Superior temporal gyrus (tissue), 1 donor: ENCODE measurements around the gene TMEM108.

ENCODE experiments used
- DNase-seq: peaks from one replicate; pipeline ENCODE4 v3.0.0-alpha.2; 2016; ENCODE audit errors: extremely low spot score

TMEM108 gene

DNA sequence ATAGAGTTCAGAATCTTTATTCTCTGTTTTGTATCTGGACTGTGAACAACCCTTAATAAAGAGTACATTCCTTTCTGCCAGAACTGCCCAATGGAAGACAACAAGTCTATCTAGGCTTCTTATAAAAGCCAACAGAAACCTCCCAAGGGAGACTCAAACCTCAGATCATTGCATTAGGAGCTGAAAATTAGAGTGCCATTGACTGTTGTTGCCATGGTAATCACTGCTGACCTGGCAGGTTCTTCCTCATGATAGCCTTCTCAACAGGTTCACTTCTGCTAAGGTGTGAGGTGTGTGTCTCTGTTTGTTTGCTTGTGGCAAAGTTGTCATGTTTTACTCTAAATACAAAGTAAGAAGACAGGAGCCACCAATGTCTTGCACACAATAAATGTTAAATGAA, 79.2 kb downstream of the TMEM108 start:
- no peak for DNase-seq

DNA sequence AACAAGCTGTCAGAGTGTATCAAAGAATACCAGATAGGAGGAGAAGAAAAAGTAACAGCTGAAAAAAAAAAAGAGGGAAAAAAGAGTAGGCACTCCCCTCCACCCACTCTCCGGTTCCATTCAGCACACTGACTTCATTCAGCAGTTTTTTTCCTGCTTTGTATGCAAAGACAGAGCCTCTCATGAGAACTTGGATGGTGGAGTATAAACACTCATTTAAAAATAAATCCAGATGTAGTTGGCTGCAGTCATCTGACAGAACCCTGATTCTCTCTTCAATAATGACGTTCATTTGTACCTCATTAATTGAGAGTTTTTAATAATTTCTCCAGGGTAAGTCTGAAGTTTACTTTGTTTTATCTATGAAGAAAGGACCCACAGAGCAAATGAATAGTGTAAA, 81.0 kb downstream of the TMEM108 start:
- peak; percentile 68 for DNase-seq

DNA sequence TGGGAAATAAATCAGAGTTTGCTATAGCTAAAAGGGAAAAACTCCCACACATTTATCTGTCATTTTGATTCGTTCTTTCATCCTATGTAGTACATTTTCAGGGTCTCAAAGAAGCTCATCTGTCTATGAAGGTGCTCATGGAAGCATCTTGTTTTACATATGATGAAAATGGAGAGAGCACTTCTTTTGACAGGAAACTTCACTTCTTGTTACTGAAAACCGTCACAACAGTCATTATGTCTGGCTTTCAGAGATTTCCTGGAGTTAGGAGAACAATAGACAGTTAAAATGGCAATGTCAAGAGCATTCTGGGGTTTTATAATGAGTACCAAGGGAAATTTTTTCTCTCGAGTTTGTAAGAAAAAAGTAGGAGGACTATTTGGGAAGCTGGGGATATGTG, 83.3 kb downstream of the TMEM108 start:
- no peak for DNase-seq

DNA sequence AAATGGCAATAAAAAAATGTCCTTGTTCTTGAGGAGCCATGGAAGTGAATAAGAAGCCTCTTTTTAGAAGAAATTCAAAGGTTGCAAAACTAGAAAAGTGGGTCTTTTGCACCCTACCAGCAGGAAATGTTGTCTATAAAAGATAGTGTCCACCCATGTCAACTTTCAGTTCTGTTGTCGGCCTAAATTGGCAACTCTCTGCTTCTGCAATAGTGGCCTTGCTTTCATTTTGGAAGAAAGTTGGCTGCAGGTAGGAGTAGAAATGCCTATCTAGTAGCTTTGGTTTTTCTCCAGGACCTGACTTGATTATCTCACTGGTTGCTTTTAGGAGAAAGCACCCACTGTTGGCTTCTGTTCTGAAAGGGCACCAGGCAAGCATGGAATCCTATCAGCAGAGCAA, 85.4 kb downstream of the TMEM108 start:
- DNase-seq = no peak

DNA sequence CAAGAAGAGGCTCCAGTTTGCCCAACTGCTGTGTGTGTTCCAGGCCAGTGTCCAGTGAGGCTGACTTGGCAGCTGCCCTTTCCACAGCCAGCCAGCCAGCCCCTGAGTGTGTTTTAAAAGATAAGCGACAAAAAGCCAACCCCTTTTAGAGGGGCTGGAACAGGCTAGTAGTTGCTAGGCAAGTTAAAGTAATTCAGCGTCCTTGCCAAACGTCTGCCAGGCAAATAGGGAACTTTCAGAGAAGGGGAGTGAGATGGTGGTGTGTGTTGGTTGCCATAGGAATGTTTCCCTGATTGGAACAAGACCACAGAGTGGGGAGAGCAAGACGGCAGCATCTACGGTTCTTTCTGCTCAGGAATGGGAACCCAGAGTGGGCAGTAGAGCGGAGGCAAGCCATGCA, 86.3 kb downstream of the TMEM108 start:
- peak; percentile 62 for DNase-seq

DNA sequence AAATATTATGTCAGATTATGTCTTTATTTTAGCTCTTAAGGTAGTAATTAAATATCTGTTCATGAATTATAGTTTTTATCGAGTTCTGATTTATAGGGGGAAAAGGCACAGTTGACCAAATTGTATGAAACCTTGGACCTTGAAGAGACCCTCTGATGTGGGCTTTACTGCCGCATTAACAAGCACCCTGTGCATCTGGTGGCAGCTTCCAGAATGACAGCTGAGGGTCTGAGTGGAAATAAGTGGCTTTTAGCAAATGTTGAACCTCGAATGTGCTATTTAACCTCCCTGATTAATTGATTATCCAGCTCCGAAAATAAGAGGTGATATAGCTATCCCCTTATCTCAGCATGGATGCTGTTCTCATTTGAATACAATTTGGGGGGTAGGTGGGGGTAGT, 87.0 kb downstream of the TMEM108 start:
- no peak for DNase-seq

DNA sequence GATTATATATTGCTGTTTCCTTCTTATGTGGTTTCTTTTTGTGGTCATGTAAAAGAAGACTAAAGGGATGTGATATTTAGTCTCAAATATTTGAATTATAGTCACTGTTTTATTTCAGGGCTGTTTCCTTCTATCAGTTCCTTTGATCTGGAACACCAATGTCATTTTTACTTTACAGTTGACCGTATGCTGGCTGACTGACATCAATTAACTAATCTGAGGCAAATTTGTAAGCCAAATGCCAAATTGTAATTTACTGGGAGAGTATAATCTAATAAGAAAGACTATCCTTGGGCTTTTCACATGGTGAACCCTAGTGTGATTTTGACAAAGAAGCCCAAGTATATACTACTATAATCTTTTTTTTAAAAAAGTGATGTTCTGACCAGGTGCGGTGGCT, 87.6 kb downstream of the TMEM108 start:
- DNase-seq = no peak

DNA sequence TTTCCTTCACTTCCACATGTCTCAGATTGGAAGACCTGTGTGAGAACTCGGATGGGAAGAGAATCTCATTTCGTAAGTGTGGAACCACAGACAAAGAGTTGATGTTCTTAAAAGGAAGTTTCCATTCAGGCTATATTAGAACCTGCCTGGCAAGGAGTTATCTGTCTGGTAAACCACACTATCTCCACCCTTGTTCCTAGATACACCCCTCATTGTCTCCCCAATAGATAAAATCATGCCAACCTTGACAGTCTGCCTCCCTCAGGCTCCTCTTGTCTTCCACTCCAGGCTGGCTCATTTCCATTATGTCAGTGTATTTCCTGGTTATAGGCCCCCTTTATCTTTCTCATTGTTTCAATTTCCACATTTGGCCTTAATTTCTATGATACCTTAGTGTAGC, 89.2 kb downstream of the TMEM108 start:
- no peak for DNase-seq

DNA sequence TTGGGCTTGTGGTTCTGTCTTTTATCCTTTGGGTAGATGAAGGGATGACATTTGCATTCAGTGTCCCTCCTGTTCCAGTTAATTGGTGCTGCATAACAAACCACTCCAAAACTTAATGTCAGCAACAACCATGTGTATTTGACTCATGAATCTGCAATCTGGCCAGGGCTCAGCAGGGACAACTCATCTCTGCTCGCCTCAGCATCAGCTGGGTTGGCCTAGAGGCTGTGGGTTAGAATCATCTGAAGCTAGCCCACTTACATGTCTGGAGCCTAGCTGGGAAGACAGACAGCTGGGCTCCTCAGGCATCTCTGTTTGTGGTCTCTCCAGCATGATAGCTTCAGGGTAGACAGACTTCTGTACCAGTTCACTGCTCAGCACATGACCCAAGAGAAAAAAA, 92.0 kb downstream of the TMEM108 start:
- no peak for DNase-seq

DNA sequence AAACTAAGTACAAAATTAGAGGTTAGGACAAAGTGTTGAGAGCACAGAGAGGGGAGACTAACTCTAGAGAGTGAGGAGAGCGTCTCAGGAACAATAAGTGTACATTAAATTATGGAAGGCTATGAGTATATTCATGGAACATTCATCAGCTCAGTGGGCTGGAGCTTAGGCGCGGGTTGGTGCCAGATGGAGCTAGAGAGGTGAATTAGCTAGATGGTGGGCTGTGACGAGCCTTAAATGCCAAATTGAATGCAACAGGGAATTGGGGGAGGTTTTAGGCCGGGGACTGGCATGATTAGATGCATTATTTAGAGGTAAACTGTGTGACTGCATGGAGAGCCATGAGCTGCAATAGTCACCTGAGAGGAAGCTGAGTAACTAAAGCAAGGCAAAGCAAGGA, 97.1 kb downstream of the TMEM108 start:
- no peak for DNase-seq

DNA sequence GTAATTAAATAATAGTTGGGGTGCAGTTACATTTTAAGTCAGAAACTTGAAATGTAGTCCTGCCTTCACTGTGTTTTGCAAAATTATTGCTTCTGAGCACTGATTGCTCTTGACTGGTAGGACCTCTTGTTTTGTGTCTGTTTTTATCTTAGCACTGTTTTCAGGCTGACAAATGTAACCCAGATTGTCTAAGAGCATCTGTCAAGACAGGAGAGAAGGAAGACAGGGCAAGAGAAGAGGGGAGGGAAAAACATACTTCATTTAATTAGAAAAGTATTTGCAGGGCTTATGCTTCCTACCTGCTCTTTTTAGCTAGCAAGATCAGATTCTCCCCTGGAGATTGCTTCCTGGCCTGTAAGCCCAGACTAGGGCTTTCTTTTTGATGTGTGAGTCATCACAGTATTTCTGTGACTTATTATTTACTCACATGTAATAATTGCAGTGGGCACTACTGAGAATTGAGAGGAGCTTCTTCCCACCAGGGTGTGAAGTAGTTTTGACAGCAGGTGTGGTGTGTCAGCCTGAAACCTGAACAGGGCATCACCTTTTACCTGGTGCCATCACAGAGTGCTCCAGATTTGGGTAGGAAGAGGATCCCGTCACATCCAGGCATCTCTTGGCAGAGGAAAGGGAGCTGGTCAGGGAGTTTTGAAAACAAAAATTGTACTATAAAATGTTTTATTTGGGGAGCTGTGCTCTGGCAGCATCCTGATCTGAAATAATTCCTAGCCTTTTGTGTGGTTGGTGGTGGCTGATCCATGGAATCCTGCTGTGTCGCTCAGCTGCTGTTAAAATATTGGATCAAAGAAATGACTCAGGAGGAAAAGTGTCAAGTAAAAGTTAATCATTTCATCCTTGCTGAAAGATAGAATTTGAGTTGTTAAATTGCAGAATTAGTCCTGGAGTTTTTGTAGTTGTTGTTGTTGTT, 98.2 kb downstream of the TMEM108 start:
- DNase-seq = no peak

DNA sequence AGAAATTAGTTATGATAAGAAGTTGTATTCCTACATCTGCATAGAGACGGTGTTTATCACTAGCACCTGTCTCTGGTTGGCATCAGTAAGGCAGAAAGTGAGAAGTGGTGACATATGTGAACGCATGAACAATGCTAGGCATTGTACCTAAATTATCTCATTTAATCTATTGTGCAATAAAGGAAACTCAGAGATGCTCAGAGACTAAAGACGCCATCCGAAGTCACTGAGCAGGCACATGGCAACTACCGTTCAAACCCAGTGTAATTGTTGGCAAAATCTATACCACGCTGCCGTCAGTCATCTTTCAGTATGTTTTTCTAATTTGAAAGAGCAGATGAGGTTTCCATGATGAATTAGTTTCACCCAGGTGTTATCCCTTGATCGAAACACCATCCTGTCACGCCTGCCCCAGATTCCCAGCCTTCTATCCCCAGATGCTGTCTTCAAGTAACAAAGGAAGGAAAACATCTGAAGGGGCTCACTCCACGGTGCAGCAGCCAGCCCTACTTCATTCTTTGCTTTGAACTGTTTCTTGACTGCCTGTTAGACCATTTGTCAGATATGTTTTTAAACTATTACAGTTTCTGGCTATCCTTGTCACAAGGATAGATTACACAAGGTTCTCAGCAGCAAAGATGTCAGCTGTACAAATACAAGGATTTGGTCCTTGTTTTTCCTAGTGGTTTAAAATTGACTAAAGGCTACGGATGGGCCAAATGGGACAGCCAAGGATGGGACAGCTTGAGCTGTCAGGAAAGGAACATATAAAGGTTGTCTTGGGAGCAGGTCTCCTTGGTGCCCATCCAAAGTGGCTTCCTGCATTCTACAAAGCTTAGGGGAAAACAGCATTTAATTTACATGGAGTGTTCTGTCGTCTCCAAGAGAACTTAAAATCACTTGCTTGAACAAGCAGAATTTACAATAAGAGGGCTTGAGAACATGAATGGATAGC, 99.1 kb downstream of the TMEM108 start:
- no peak for DNase-seq

DNA sequence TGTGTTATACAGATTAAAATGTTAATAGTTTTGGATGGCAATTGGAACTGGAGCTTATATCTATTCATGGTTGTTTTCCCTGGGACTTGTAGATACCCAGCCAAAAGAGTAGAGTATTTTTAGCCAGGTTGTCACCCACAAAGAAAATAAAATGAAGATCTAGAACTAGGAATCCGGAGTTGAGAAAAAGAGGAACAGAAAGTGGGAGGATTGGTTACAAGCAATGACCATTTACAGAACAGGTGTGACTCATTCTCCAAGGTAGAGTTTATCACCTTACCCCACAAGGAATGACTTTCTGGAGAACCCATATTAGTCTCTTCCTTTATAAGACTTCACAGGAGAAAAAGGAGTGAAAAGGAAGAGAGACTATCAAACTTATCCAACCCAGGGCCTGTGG, 99.8 kb downstream of the TMEM108 start:
- DNase-seq = no peak

DNA sequence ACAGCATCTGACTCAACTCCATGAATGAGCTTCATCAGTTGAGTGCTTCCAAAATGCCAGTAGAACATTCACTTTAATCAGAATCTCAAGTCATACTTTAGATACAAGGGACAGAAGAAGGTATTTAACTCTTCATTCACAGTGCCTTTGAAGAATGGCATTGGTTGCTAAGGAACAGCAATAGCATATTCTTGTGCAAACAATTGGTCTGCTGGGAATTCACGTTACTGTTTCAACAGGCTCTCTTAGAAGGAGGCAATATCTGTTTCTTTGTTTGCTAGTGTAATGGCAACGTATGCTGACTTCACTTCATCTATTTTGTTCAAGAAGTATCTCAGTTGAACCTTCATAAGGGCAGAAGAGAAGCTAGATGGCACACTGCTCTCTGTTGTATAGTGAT, 113.9 kb downstream of the TMEM108 start:
- DNase-seq = no peak

DNA sequence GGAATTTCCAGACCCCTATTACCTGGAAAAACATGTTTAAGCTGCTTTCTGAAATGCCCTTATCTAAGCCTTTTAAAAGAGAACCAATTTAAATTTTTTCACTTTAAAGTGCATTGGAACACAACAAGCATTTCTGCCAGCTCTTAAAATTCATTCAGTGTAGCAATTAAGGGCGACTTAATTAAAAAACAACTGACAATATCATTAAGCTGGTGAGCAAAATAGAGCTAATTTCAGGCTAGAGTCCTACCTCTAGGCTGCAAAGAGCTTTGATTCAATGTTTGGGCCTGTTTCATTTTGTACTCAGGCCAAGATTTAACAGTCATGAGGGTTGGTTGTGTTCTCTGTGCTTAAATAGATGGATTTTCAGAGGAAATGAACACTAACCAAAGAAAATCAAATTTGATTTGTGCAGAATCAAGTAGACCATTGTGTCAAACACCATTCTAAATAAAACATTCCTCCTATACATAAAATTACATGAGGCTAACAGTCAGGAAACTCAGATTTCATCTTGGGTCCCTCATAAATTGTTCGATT, 114.6 kb downstream of the TMEM108 start:
- DNase-seq = no peak

DNA sequence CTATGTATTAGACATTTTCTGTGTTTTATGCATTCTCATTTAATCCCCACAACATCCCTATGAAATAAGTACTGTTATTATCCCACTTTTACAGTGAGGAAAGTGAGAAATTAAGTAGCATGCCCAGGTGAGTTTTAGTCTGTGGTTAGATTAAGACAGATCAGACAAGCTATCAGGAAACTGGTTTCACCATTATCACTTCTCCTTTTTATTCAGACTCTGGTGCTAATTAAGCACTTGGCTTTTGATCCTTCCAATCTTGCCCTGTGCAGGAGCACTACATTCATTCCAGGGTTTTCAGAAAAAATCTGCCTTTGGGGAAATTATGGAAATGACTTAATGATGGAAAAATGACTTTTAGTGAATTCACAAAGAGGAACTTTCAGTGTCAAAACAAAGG, 115.2 kb downstream of the TMEM108 start:
- no peak for DNase-seq

DNA sequence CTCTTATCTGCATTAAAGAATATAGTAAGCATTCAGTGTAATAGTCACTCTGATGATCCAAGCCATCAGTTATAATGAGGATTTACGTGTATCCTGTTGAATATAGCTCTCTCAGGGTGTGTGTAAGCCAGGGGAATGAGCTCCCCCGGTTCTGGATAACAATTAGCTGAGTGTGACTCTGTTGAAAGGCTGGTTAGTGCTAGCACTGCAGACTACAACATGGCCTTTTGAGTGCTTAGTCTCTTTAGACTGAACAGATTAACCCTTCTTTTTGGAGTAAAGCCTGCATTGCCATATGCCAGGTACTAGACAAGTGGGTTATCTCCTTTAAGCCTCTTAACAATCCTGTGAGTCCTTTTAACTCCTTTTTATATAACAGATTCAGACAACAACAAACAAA, 119.5 kb downstream of the TMEM108 start:
- DNase-seq = no peak

DNA sequence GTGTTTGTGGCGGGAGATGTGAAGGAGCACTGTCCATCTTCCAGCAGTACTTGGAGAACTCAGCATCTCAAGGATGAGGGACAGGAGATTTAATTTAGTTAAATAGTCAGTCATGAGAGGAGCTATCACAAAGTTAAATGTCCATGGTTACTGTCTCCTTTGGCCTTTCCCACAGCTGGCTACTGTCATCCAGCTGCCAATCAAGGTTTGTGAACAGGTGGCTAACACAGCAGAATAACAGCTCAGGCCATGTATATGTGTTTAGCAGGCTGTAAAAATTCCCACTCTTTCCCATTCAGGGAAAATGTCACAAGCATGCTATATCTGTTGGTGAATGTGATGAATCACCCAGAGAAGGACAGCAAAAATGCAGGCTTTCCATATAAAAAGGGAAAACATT, 120.5 kb downstream of the TMEM108 start:
- no peak for DNase-seq

DNA sequence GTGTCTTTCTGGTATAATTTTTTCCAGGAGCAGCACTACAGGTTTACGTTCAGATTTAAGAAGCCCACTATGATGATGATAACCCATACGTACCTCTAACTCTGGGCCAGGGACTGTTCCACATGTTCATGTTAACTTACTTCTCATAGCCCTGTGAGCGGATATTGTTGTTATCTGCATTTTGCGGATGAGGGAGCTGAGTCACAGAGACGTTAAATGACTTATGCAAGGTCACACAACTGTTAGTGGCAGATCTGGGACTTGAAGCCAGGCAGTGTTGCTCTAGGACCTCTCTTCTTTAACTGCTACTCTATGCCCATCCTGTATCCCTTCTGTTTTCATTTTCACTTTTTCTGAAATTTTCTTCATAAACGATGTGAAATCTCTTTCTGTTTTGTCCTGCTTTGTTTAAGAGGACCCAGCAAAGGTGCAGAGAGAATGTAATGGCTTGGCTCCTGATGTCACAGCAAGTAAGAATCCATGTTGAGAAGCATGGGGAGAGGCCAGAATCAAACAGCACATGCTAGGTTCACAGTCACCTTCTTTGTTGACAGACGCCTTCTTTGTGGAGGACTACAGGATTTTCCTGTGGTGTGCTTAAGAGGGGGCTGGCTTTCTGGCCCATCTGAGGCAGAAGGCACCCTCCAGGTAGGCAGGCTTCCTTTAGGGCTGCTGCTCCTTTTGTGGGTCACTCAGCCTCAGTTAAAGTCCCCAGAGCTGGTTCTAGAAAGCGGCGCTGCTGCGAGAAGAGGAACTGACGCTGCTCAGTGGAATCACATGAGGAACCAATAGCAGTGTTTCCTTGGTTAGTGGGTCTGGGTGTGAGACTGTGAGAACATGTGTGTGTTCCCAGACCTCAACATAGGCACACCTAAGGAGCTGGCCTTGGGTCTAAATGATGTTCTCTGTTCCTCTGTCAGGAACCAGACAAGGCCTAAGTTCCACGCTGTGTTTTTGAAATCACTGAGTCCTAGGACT, 121.6 kb downstream of the TMEM108 start:
- DNase-seq = no peak

DNA sequence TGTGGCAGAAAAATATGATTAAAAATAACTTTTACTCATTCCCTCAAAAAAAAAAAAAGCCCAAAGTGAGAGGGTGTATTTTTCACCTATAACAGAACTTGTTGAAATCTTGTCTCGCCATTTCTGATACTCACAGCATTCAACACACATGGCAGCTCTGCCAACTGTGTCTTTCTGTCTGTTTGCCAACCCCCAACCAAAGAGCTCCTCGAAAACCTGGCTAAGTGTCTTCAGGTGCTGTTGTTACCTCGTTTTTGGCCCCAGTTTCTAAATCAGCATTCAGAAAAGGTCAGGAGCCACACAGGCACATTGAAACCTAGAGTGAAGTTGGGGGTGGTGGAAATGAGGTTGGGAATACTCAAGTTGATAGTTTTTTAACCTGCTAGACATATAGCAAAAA, 123.5 kb downstream of the TMEM108 start:
- no peak for DNase-seq

DNA sequence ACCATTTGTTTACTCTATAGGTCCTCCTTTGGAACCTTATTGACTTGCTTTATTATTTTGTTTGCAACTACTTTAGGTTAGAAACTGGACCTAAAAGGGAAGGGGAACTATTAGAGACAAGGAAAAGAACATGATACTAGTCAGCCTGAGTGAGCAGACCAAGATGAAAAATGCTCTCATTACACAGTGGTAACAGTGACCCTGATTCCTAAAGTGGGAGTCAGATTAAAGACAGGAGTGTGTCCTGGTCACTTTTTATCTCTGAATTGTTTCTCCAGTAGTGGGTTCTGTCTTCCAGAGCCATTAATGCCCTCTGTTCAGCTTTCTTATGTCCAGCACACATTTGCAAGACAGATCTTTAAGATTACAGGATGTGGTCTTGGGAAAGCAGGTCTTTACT, 124.1 kb downstream of the TMEM108 start:
- no peak for DNase-seq
